Activated T-helper 1 cell treated with anti-CD3 and anti-CD28 coated beads, Interleukin-12 subunit alpha, Interleukin-12 subunit beta, Interleukin-2, Interleukin-4 antibody, amounts not matched to agents 30 ng/mL and 10 ng/mL and 1 ng/mL, durations not matched to agents 14 hours and 24 hours and 36 hours (primary cell): Measurements from ENCODE around the gene CFL2. TPM values are rescaled to one million over a fixed set of nuclear protein-coding genes. Genes with fewer than 3 reads are reported as not detected.
"Not testable (repeated sequence)": the region's sequence is repeated elsewhere in the genome, so short reads cannot be mapped to it uniquely, and the experiment has no call there.

ENCODE experiments used
- DNase-seq: peaks from one replicate; pipeline ENCODE4 v3.0.0; 2021; ENCODE audit warnings: low spot score
- H3K27ac Mint-ChIP-seq: one replicate; pipeline ENCODE4 v1.8.0; 2021; ENCODE audit warnings: mild to moderate bottlenecking, mixed read lengths
- H3K27me3 Mint-ChIP-seq: one replicate; pipeline ENCODE4 v1.8.0; 2022; ENCODE audit warnings: mild to moderate bottlenecking, moderate library complexity, mixed read lengths; ENCODE audit not compliant: insufficient read depth
- H3K36me3 Mint-ChIP-seq: one replicate; pipeline ENCODE4 v1.8.0; 2021; ENCODE audit warnings: low read depth, mixed read lengths
- H3K4me1 Mint-ChIP-seq: one replicate; pipeline ENCODE4 v1.8.0; 2021; ENCODE audit warnings: low read depth, mixed read lengths
- H3K4me3 Mint-ChIP-seq: one replicate; pipeline ENCODE4 v1.8.0; 2021; ENCODE audit warnings: mild to moderate bottlenecking, moderate library complexity, mixed read lengths
- H3K9me3 Mint-ChIP-seq: one replicate; pipeline ENCODE4 v1.8.0; 2021; ENCODE audit warnings: mixed read lengths
- intact Hi-C: fragments of 100-400 bp; cut with micrococcal nuclease; formaldehyde crosslinking; loops from one replicate; pipeline ENCODE4 v1.15.1; 2024
- total RNA-seq: library from RNA; stranded (reverse); gene quantifications from 2 replicates; pipeline ENCODE4 v1.2.3, GENCODE V29; 2022

Gene CFL2
- total RNA-seq, 1 donor from 2014 or later = 9.2 TPM

DNA sequence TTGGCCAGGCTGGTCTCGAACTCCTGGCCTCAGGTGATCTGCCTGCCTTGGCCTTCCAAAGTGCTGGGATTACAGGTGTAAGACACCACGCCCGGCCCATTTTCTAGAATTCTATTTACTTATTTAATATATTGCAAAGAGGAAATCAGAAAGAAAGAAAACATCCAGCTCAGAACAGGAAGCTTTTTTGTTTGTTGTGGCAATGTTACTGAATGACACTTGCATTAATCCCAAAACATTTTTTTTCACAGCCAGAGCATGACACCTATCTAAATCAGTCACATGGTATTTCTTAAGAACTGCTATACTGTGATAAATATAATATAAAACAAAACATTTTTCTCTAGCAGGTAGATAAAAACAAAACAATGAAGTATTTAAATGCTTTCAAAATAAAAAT, 12.6 kb downstream of the CFL2 start:
- no peak overlapping the region for H3K4me3 Mint-ChIP-seq
- no peaks in the 10 kb centered on the region for H3K4me1 Mint-ChIP-seq
- H3K27me3 Mint-ChIP-seq = no peaks in the 10 kb centered on the region
- H3K36me3 Mint-ChIP-seq = no peaks in the 10 kb centered on the region
- DNase-seq = no peak
- no peaks in the 10 kb centered on the region for H3K9me3 Mint-ChIP-seq
- intact Hi-C loops = no loop called here
- H3K27ac Mint-ChIP-seq = no peak overlapping the region

- Mint-ChIP-seq H3K9me3 (no peaks in the 10 kb centered on the region), H3K4me3 (no peak overlapping the region), H3K27me3 (no peaks in the 10 kb centered on the region), H3K36me3 (no peaks in the 10 kb centered on the region), H3K27ac (no peak overlapping the region), H3K4me1 (no peaks in the 10 kb centered on the region)
- DNase-seq = no peak
- intact Hi-C loops = no loop called here
Measured at GRCh38 chr14:34700622-34701130, 13.7 kb downstream of the CFL2 start.

GRCh38 chr14:34699873-34700621, 14.3 kb downstream of the CFL2 start:
- no peak for DNase-seq
- Mint-ChIP-seq H3K27ac (no peak overlapping the region), H3K27me3 (no peaks in the 10 kb centered on the region), H3K4me1 (no peaks in the 10 kb centered on the region), H3K9me3 (no peaks in the 10 kb centered on the region), H3K36me3 (no peaks in the 10 kb centered on the region), H3K4me3 (no peak overlapping the region)
- intact Hi-C loops = no loop called here

GRCh38 chr14:34694216-34694615, 20.2 kb downstream of the CFL2 start:
- H3K27me3 Mint-ChIP-seq, H3K4me3 Mint-ChIP-seq, intact Hi-C loops, H3K36me3 Mint-ChIP-seq, H3K27ac Mint-ChIP-seq, DNase-seq, H3K9me3 Mint-ChIP-seq: not testable (repeated sequence)
- H3K4me1 Mint-ChIP-seq = peaks cover 10% of the 10 kb centered on the region

- Mint-ChIP-seq H3K27me3 (peaks cover 7% of the 10 kb centered on the region), H3K9me3 (no peaks in the 10 kb centered on the region), H3K27ac (no peak overlapping the region), H3K4me1 (peaks cover 10% of the 10 kb centered on the region), H3K4me3 (peak overlapping the region; percentile 66), H3K36me3 (no peaks in the 10 kb centered on the region)
- DNase-seq = no peak
- intact Hi-C loops = no loop called here
Measured at GRCh38 chr14:34693228-34693939, 21.0 kb downstream of the CFL2 start.

GRCh38 chr14:34692898-34693227, 21.5 kb downstream of the CFL2 start:
- Mint-ChIP-seq H3K27me3 (peaks cover 7% of the 10 kb centered on the region), H3K4me1 (peaks cover 10% of the 10 kb centered on the region), H3K9me3 (no peaks in the 10 kb centered on the region), H3K27ac (no peak overlapping the region), H3K36me3 (no peaks in the 10 kb centered on the region), H3K4me3 (peak overlapping the region; percentile 66)
- intact Hi-C loops = no loop called here
- DNase-seq = no peak

GRCh38 chr14:34692348-34692747, 22.0 kb downstream of the CFL2 start:
- no peak overlapping the region for H3K27ac Mint-ChIP-seq
- no peak overlapping the region for H3K4me3 Mint-ChIP-seq
- H3K27me3 Mint-ChIP-seq = peaks cover 7% of the 10 kb centered on the region
- DNase-seq = no peak
- H3K36me3 Mint-ChIP-seq = no peaks in the 10 kb centered on the region
- H3K9me3 Mint-ChIP-seq = no peaks in the 10 kb centered on the region
- intact Hi-C loops = no loop called here
- H3K4me1 Mint-ChIP-seq = peaks cover 10% of the 10 kb centered on the region

- Mint-ChIP-seq H3K4me3 (no peak overlapping the region), H3K27me3 (peaks cover 8% of the 10 kb centered on the region), H3K27ac (no peak overlapping the region), H3K9me3 (no peaks in the 10 kb centered on the region), H3K4me1 (peaks cover 10% of the 10 kb centered on the region), H3K36me3 (no peaks in the 10 kb centered on the region)
- intact Hi-C loops = no loop called here
- no peak for DNase-seq
Measured at GRCh38 chr14:34691206-34691605, 23.2 kb downstream of the CFL2 start.

DNA sequence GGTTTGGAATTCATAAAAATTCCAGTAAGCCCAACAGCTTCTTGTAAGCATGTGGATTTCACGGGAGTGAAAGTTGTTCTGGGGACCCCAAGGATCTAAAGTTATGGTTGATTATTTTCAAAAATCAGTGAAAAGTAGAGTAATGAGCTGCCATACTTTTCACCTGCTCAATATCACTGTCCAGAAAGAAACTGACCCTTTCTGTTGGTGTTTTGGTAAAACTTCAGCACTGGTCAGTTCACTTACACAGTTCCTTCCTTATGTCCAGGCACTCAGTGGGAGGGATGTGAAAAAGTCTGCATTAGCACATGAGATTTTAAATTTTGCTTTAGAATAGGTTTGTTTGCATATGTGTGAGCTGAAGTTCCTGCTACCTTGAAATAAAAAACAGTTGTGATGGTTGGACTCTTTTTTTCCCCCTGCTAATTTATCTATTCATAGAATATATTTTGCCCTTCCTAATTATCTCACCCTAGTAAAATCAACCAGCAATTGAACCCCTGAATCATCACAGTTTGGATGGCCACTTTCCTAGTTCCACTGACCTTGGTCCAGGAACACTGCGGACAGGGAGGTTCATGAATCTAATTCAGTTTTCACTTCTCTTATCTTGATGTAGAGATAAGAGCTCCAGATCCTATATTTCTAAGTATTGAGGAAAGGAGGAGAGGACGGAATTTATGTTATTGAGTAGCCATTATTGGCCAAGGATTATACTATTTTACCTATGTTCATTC, 25.8 kb downstream of the CFL2 start:
- DNase-seq = no peak
- H3K4me1 Mint-ChIP-seq = peaks cover 10% of the 10 kb centered on the region
- intact Hi-C loops = no loop called here
- no peaks in the 10 kb centered on the region for H3K9me3 Mint-ChIP-seq
- no peak overlapping the region for H3K4me3 Mint-ChIP-seq
- H3K36me3 Mint-ChIP-seq = no peaks in the 10 kb centered on the region
- H3K27me3 Mint-ChIP-seq = peaks cover 13% of the 10 kb centered on the region
- no peak overlapping the region for H3K27ac Mint-ChIP-seq

- Mint-ChIP-seq H3K4me1 (no peaks in the 10 kb centered on the region), H3K27ac (no peak overlapping the region), H3K27me3 (peaks cover 14% of the 10 kb centered on the region), H3K36me3 (no peaks in the 10 kb centered on the region), H3K4me3 (no peak overlapping the region), H3K9me3 (no peaks in the 10 kb centered on the region)
- intact Hi-C loops = no loop called here
- DNase-seq = no peak
Measured at GRCh38 chr14:34685819-34686428, 28.5 kb downstream of the CFL2 start.

GRCh38 chr14:34684578-34684977, 29.8 kb downstream of the CFL2 start:
- Mint-ChIP-seq H3K27ac (no peak overlapping the region), H3K27me3 (peaks cover 11% of the 10 kb centered on the region), H3K36me3 (no peaks in the 10 kb centered on the region), H3K4me3 (no peak overlapping the region), H3K4me1 (no peaks in the 10 kb centered on the region), H3K9me3 (no peaks in the 10 kb centered on the region)
- intact Hi-C loops = no loop called here
- DNase-seq = no peak

DNA sequence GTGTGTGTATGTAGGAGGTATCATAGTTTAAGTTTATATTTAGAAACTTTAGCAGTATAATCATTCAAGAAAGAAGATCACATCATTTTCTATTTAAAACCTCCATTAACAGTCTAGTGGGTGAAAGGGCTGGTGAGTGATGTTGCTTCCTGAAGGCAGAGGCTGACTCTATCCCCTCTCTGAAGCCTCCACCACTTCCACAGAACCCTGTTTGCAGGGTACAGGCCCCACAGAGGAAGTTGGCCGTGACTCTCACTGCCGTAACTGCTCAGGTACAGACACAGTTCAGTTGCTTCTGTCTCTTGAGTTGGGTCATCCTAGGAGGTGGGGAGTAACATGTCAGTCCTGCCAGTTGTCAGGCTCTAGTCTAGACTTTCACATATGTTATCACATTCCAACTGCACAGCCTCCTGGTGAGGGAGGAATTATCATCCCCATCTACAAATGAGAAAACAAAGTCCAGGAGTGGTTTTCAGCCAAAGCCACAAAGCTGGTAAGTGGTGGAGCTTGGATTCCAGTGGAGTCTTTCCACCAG, 31.5 kb downstream of the CFL2 start:
- Mint-ChIP-seq H3K27me3 (peaks cover 7% of the 10 kb centered on the region), H3K36me3 (no peaks in the 10 kb centered on the region), H3K9me3 (no peaks in the 10 kb centered on the region), H3K27ac (no peak overlapping the region), H3K4me1 (peaks cover 3% of the 10 kb centered on the region), H3K4me3 (no peak overlapping the region)
- no peak for DNase-seq
- intact Hi-C loops = no loop called here
